Measurements from ENCODE around the gene CARTPT. TPM values are rescaled to one million over a fixed set of nuclear protein-coding genes. Genes with fewer than 3 reads are reported as not detected.

The CARTPT gene
- not detected for total RNA-seq
- long read RNA-seq = 0 reads

GRCh38 chr5:71719063-71719964 lies at the start of gene CARTPT:
TSS of gene CARTPT (plus strand) at chr5:71719275. CDS start at chr5:71719294, 19 bp downstream.
- no peak for ATAC-seq (ENCODE audit: poor library complexity)
- intact Hi-C loops (cut with DNase I) = no loop called here

GRCh38 chr5:71677977-71678376 lies 41.1 kb upstream of the CARTPT start:
- no peak for ATAC-seq (ENCODE audit: poor library complexity)
- intact Hi-C loops (cut with DNase I) = no loop called here
- DNase-seq = no peak

More at GRCh38 chr5:71719063-71719964, at the start of gene CARTPT:
- no peak for DNase-seq

DNA sequence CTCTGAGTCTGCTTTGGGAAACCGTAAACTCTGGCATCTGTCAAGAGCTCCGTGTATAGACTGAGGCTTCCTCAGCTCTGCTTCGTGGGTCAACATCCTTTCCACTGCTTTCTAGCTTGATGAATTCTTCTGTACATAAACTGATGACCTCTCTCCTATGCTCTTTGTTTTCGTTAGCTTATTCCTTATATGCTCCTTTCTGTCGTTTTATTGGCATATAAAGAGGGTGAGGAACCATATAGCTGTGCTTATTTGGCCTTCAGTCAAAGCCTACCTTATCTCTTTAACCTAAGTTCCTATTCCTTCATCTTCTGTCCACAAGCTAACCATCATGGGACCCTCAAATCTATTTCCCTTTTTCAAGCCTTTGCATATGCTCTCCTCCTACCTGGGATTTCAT lies 39.4 kb upstream of the CARTPT start:
- no peak for ATAC-seq (ENCODE audit: poor library complexity)
- intact Hi-C loops (cut with DNase I) = no loop called here

DNA sequence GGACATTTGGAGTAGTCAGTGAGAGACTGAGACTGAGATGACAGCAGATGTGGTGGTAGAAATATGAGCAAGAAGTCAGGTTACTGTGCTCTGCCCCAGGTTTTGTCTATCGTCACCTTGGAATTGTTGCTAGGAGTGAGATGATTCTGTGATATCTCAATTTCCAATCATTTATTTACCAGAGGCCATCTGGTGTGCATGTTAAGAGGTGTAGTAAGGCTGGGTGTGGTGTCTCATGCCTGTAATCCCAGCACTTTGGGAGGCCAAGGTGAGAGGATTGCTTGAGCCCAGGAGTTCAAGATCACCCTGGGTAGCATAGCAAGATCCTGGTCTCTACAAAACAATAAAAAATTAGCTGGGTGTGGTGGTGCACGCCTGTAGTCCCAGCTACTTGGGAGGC lies 38.6 kb upstream of the CARTPT start:
- DNase-seq (no peak), ATAC-seq (ENCODE audit: poor library complexity) (no peak)
- intact Hi-C loops (cut with DNase I) = no loop called here

More for the DNA sequence above, 39.4 kb upstream of the CARTPT start:
- DNase-seq = no peak

GRCh38 chr5:71681296-71681695 lies 37.8 kb upstream of the CARTPT start:
- DNase-seq (no peak), ATAC-seq (ENCODE audit: poor library complexity) (no peak)
- intact Hi-C loops (cut with DNase I) = no loop called here

DNA sequence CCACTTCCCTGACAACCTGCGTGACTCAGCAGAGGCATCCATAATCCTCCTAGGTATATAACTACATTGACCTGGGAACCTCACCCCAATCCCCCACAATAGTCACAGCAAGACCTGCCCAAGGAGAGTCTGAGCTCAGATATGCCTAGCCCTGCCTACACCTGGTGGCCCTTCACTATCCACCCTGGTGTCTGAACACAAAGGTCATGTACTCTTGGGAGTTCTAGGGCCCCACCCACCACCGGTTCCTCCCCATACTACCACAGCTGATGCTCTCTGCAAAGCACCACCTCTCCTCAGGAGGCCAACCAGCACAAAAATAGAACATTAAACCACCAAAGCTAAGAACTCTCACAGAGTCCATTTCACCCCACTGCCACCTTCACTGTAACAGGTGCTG lies 34.8 kb upstream of the CARTPT start:
- ATAC-seq (ENCODE audit: poor library complexity) (no peak), DNase-seq (no peak)
- intact Hi-C loops (cut with DNase I) = no loop called here

GRCh38 chr5:71693828-71694427 lies 25.1 kb upstream of the CARTPT start:
- intact Hi-C loops (cut with DNase I) = no loop called here
- DNase-seq (no peak), ATAC-seq (ENCODE audit: poor library complexity) (no peak)

DNA sequence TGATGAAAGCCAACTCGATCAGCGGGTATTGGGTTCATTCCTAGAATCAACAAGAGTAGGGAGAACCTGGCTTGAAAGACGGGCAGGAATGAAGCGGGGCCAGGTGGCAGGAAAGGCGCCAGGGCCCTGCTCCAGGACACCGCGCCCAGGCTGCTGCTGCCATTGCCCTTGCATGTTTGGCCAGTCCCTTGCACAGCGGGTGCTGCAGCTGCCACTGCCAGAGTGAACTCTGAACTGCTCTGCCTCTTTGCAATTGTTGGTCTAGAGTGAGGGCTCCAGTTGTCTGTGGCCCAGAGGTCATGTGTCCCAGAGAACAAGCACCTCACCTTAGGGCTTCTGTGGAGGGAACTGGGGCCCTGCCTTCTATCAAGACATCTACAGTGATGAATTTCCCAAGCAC lies 24.0 kb upstream of the CARTPT start:
- DNase-seq = no peak
- no peak for ATAC-seq (ENCODE audit: poor library complexity)
- intact Hi-C loops (cut with DNase I) = no loop called here

GRCh38 chr5:71695595-71695994 lies 23.5 kb upstream of the CARTPT start:
- ATAC-seq (ENCODE audit: poor library complexity) (no peak), DNase-seq (no peak)
- intact Hi-C loops (cut with DNase I) = no loop called here

GRCh38 chr5:71697967-71698366 lies 21.1 kb upstream of the CARTPT start:
- peak; percentile 74 for ATAC-seq (ENCODE audit: poor library complexity)
- intact Hi-C loops (cut with DNase I) = no loop called here
- no peak for DNase-seq

GRCh38 chr5:71699233-71699632 lies 19.8 kb upstream of the CARTPT start:
- no peak for ATAC-seq (ENCODE audit: poor library complexity)
- intact Hi-C loops (cut with DNase I) = no loop called here
- no peak for DNase-seq

DNA sequence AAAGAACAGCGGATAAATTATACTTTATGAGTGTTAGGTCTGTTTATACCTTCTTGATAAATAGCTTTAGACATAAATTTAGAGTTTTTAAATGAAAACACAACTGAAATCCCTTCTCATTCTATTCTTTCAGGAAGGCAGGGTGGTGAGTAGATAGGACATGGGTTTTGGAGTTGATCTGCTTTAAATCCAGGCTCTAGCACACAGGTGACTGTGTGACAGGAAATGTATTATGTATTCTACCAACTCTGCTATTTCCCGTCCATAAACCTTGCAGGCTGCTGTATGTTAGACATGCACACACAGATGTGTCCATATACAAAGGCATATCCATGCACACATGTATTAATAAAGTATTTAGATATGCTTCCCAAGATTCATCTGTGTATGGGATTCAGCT lies 19.3 kb upstream of the CARTPT start:
- intact Hi-C loops (cut with DNase I) = loop anchor here (10.0 kb wide), 1 partner anchor 105 kb away; no protein-coding TSS in a partner anchor
- ATAC-seq (ENCODE audit: poor library complexity) (no peak), DNase-seq (no peak)

GRCh38 chr5:71700803-71701202 lies 18.3 kb upstream of the CARTPT start:
- intact Hi-C loops (cut with DNase I) = loop anchor here (10.0 kb wide), 1 partner anchor 106 kb away; no protein-coding TSS in a partner anchor
- ATAC-seq (ENCODE audit: poor library complexity) (no peak), DNase-seq (no peak)

GRCh38 chr5:71701407-71701806 lies 17.7 kb upstream of the CARTPT start:
- no peak for DNase-seq
- intact Hi-C loops (cut with DNase I) = loop anchor here (10.0 kb wide), 1 partner anchor 107 kb away; no protein-coding TSS in a partner anchor
- no peak for ATAC-seq (ENCODE audit: poor library complexity)

DNA sequence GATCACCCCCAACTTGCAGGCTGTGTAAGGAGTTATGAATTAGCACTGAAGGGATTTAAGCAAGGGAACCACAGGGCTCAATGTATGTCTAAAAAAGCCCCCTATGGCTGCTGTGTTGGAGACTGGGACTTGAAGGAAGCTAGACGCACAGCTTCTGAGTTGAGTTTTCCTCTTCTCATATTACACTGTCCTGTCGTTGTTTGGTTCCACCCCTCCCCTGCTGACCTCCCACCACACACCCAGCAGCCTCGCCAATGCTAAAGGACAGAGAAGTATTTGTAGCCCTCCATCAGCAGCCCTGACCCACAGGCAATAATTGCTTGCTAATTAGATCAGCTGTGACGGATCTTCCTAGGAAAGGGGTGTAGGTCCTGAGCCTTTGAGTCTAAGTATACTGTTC lies 15.1 kb upstream of the CARTPT start:
- intact Hi-C loops (cut with DNase I) = loop anchor here (10.0 kb wide), 1 partner anchor 109 kb away; no protein-coding TSS in a partner anchor
- no peak for ATAC-seq (ENCODE audit: poor library complexity)
- DNase-seq = no peak

GRCh38 chr5:71705421-71705820 lies 13.7 kb upstream of the CARTPT start:
- intact Hi-C loops (cut with DNase I) = loop anchor here (10.0 kb wide), 1 partner anchor 111 kb away; no protein-coding TSS in a partner anchor
- DNase-seq (no peak), ATAC-seq (ENCODE audit: poor library complexity) (no peak)

DNA sequence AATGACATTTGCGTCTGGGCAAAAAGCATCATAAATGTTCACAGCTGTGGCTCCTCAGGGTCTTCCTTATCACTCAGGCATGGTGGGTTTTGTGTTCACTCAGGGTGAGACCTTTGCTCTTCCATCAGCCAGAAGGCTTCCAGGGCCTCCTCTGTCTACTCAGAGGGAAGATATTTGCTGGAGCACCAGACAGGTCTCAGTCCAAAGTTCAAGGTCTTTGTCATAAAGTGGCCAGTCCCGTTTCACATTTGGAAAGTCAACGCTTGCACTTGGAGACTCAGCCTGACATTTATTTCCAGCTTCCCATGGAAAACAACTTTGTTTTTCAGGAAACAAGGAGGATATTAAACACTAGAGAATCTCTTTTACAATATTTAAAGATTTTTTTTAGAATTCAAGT lies 12.2 kb upstream of the CARTPT start:
- DNase-seq = no peak
- intact Hi-C loops (cut with DNase I) = loop anchor here (10.0 kb wide), 1 partner anchor 112 kb away; no protein-coding TSS in a partner anchor
- ATAC-seq (ENCODE audit: poor library complexity) = no peak

DNA sequence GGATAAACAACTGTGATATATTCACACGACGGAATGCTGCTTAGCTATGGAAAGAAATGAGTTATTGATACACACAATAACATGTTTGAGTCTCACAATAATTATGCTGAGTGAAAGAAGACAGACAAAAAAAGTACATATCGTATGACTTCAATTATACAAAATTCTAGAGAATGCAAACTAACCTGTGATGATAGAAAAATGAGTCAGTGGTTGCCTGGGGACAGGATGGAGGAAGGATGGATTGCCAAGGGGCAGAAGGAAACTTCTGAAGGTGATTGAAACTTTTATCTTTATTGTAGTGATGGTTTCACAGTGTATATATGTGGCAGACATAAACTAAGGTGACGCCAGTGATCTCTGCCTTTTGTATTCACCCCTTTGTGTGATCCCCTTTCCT lies 7.5 kb upstream of the CARTPT start:
- DNase-seq = no peak
- intact Hi-C loops (cut with DNase I) = no loop called here
- no peak for ATAC-seq (ENCODE audit: poor library complexity)

DNA sequence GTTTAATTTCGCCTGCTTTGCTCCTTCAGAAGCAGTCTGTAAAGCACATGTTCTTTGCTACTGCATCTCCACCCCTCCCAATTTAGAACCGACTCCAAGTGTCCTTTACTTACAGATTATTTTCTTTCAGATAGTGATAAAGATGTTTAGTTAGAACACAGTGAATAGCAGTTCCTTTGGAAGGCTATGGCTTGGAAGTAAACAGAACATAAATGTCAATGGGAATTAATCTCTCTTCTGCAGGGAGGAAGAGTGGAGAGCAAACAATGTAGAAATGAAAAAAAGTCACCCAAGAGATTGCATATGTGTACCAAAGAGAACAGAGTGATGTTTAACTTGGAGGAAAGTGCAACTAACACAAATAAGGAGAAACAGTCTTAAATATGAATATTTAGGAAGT lies 4.2 kb upstream of the CARTPT start:
- DNase-seq (no peak), ATAC-seq (ENCODE audit: poor library complexity) (no peak)
- intact Hi-C loops (cut with DNase I) = no loop called here

DNA sequence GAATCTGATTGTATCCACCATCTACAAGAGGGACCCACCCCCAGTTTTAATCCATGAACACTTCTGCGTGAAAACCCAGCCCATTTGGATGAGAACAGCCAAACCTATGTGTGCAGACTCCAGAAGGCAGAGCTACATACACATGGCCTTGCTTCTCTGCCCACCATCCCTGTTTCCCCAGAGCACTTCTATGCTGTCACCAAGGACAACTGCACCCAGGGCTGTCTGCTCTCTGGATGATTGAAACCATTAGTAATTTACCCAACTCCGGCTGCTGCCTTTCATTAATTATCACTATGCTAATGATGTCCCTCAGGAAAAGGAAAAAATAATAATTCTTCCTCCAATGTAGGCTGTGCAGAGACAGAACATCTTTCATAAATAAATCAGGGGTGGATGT lies 8.9 kb downstream of the CARTPT start:
- DNase-seq (no peak), ATAC-seq (ENCODE audit: poor library complexity) (no peak)
- intact Hi-C loops (cut with DNase I) = no loop called here
